ENCODE results near the gene ARHGAP22.

ARHGAP22 gene

DNA sequence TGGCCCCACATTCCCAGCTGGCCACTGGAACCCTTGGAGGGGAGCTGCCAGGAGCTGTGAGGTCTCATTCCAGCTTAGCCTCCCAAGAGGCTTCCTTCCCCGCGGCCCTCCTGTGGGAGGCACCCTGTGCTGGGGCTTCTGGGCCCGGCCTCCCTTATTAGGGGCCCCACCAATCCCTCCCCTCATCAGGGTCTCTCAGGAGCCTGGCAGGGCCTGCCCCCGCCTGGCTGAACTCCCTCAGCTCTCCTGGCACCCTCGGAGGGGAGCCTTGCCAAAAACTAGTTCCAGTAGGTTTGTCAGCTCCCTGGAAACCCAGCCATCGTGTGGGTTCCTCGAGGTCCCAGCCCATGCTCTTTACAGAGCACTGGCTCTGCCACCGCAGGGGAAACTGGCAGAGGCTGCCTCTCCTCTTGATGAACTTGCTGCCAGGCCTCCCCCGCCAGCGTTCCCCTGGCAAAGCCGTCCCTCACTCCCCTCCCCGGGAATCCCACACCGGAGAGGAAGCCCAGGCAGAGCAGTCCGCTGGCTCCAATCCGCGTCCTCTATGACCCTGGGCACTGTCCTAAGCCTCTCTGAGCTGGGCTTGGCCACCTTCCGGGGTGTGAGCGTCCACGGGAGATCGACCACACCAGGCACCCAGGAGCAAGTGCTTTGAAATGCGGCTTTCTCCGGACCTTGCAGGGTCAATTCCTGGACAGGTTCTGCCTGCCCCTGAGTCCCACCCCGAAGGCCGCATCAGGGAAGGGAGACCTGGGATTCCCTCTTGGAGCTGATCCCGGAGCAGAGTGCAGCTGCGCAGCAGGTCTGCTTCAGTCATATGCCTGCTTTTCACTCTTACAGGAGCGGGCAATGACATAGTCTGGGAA lies 139.8 kb downstream of the ARHGAP22 start:
- no peak for DNase-seq (ENCODE audit: low read depth, low spot score)

DNA sequence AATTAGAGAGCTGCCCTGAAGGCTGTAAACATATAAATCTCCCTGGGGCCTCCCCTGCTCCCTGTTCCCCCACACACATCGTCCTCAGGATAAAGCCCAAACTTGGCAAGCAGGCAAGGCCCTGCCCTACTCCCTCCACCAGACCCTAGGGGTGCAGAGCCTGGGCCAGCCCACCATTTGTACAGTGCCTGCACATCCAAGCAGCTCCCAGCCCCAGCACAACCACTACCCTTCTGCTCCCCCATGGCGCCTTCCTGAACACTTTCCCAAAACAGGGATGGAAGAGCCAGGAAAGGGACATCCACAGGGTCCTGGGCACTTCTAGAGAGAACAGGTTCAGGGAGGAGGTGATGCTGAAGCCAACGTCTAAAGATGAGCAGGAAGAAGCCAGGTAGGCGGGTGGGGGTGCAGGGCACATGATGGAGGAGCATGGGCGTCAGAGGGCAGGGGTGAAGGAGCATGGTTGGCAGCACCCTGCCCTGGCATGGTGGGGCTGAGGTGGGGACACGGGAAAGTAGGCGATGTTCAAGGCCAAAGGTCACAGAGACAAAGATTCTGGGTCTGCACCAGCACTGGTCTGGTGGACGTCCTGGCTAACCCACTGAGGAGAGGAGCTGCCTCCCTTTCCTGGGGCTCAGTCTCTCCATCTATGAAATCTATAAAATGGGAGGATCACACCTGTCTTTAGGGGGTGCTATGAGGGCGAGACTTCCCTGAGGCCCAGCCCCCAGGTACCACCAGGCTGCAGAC lies 140.6 kb downstream of the ARHGAP22 start:
- no peak for DNase-seq (ENCODE audit: low read depth, low spot score)

DNA sequence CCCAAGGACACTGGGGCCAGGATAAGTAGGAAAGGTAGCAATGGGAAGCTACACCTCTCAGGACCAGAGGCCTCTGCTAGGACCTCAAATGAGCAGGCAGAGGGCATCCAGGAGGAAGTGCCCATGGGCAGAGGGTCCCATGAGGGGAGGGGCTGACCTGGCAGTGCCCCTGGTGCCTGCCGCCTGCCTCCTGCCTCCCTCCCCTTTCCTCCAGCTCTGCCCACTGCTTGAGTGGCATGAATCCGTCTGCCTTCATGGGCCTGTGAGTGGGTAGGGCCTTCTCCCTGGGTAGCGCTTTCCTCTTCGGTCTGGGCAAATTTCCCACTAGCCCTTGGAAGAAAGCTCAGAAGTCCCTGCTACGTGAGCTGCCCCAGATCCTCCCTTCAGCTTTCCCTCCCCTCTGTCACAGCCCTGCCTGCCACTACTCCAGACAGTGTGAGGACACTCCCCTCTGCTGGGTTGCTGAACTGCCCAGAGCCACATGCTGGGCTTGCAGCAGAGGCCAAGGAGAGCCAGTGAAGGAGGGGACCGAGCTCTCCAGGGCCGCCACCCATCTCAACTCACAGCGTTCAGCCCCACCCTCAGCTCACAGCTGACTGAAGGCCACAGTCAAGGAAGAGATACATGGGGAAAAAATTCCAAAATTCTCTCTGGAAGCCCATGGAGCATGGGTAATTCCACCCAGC lies 141.4 kb downstream of the ARHGAP22 start:
- no peak for DNase-seq (ENCODE audit: low read depth, low spot score)

DNA sequence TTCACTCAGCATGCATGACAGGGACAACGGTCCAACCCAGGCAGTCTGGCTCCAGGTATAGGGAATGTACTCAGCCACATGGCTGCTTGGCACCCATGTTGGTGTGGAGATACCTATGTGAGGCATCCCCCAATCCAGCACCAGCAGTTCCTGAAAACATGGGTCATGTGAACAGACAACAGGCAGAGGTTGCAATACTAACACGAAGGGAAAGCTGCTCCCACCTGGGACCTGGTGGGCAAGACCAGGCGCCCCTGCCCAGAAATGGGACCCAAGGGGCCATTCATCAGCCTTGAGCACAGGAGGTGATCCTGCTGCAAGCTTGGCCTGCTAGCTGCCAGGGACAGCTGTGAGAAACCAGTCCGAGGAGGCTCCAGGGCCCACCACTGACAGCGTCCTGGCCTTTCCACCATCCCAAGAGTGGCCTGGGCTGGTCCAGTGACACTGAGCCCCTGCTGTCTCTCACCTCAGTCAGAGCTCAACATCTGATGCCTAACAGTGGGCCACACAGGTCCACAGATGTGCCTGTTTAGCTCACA lies 142.3 kb downstream of the ARHGAP22 start:
- no peak for DNase-seq (ENCODE audit: low read depth, low spot score)

DNA sequence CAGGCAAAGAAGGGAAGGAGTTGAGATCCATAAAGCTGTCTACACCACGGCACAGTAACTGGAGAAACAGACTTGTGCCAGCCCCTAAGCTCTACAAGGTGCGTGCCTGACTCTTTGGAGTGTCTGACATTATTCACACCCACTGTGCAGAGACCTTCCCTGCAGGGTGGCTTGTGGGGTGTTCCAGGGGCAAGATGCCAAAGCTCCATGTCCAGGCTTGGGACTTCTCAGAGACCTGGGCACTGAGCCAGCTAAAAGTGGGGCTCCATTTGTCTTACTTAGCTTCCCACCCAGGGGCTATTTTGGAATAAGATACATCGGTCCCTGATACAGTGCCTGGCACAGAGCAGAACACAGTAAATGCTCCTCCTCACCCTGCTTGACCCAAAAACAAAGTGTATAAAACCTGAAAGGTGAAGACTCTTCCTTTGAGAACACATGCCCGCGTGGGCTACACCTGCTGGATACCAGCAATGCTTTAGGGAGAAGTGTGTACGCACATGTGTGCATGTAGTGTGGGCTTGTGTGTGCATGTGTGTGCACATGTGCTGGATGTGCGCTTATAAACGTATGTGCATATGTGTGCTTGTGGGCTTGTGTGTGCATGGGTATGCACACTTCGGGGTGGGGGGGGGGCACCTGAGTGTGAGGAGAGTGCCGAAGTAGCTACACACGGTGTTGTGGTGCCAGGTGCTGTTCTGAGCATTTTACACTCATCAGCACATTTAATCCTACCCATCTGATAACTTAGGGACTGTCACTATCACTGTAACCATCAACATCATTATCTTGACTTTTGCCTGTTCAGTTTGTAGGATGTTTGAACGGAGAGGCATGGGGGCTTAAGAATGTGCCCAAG lies 143.0 kb downstream of the ARHGAP22 start:
- DNase-seq (ENCODE audit: low read depth, low spot score) = no peak

DNA sequence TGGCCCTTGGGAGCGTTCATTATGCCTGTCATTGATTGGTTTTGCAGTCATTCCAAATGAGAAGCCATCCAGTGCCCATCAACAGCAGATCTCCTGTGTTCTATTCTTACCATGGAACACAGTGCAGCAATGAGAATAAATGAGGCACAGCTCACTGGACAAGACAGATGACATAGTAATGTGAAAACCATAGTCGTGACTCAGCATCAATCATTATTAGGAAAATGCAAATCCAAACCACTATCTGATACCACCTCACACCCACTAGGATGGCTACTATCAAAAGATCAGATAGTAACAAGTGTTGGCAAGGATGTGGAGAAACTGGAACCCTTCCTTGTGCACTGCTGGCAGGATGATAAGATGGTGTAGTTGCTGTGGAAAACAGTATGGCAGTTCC lies 144.7 kb downstream of the ARHGAP22 start:
- DNase-seq (ENCODE audit: low read depth, low spot score) = no peak

DNA sequence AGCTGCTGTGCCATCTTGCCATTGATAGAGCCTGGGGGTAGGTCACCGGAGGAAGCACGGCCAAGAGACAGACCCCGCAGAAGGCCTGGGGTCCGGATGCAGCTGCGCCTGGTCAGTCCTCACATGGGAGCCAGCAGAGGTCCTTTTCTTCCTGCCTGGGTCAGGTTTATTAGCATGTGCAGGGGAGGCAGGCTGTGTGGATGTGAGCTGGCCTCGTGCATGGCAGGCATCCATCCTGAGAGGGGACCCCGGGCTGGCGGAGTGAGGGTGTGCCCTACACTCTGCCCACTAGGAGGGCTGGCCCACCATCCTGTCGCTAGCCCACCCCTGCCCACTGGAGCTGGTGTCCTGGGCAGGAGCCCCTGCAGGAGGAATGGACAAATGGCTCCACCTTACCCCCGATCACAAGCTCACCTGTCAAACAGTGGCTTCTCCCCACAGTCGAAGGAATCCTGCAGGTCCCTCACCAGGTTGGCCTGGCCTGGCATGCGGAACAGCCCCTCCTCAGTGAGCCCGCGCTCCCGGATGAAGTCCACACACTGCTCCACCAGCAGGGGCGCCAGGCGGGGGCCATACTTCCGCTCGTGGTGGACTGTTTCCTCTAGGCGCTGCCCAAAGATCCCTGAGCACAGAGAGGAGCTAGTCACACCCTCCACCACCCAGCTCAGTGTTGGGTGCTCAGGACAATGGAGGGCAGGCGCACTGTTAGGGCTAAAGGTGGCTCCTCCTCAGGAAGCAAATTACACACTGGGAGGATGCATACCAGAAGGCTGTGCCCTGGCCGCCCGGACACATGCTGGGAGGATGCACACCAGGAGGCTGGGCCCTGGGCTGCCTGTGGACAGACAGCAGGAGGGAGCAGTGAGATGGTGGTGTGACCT lies 145.4 kb downstream of the ARHGAP22 start:
- no peak for DNase-seq (ENCODE audit: low read depth, low spot score)

DNA sequence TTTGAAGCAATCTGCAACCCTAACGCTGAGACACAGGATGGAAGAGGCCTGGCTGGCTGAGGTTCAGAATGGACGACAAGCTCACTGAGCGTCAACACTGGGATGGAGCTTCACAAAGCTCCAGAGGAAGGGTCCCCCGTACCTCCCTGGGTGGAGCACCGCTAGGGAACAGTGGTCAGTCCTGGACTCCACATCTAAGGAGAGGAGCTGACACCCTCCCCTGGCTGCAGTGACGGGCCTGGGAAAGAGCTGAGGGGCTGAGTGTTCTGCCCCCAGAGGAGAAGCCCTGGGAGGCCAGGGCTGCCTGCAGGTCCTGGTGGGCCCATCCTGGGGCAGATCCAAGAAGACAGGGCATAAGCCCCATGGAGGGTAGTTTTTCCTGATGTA lies 146.2 kb downstream of the ARHGAP22 start:
- DNase-seq (ENCODE audit: low read depth, low spot score) = no peak

DNA sequence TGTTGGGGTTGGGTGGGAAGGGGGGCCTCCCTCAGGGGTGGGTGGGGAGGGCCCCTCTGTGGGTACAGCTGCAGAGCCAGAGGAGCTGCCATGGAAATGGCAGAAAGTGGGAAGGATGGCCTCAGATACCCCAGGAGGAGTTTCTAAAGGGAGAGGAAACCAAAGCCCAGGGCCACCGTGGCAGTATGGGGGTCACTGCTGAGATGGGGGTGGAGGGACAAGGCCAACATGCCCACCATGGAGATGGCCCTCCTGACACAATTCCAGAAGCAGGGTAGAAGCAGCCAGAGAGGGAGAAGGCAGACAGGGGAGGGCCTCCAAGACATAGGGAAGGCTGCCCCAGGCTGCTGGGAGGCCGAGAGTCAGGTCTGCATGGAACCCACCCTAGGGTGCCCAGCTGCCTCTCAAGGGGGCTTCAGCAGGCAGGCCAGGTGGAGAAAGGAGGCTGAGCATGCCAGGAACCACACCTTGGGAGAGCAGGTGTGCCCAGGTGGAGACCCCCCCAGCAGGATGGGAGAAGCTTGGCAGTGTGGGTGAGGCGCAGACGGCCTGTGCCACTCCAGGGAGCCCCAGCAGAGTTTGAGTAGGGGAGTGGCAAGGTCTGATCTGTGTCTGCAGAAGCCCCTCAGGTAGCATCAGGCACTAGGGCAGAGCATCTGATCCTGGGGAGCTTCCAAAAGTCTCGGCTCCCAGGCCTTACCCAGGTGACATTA lies 146.8 kb downstream of the ARHGAP22 start:
- DNase-seq (ENCODE audit: low read depth, low spot score) = no peak

DNA sequence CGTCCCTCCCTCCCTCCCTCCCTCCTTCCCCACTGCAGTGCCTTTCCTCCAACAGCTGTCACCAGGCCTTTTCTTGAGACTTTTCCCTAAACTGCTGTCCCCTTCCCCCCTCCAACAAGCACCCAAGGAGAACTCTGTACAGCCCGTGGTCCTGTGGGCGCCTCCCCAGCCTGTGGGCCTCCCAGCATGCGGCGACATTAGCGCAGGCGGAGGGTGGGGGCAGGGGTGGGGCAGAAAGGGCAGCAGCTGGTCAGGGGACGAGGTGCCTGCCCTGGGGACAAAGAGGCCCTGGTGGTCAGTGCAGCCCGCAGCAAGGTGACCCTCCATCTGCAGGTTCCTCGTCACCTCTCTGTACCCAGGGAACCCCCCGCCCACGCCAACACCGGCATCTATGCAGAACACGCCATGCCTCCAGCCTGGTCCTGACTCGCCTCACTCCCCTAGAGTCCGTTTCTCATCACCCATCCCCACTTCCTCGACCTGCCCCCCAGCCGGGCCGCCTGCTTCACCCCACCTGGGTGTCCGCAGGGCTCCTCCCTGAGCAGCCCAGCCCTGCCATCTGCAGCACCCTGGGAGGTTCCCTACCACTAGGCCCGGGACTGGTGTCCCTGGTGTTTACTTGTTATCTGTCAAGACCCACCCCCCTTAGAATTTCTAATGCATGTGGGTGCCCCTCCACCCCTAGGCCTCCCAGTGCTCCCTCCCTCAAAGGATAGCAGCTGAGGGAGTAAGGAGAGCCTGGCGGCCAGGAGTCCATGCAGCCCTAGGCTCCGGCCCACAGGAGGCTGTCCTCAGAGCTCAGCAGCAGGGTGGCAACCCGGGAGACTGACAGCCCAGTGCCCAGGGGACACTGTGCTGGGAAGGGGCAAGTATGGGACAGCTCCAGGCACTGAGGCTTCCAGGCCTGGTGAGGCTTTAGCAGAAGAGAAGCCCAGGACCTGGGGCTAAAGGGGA lies 147.8 kb downstream of the ARHGAP22 start:
- no peak for DNase-seq (ENCODE audit: low read depth, low spot score)

DNA sequence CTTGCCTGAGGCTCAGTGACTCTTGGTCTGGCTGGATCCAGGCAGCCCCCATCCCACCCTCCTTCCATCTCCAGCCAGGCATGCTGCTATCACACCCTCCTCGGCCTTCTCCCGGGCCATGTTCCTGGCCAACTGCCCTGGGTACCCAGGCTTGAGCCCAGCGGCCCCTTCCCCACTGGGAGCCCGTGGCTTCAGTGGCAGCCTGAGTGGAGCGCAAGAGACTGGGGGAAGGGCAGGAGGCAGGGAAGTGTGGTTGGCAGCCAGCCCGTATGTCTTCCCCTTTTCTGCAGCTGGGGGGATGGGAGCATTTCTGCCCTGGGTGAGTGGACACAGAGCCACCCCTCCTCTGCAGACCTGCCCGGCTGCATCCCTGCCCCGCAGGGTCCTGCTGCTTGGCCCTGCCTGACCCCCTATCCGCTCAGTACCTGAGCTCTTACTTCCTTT lies 148.5 kb downstream of the ARHGAP22 start:
- DNase-seq (ENCODE audit: low read depth, low spot score) = no peak

DNA sequence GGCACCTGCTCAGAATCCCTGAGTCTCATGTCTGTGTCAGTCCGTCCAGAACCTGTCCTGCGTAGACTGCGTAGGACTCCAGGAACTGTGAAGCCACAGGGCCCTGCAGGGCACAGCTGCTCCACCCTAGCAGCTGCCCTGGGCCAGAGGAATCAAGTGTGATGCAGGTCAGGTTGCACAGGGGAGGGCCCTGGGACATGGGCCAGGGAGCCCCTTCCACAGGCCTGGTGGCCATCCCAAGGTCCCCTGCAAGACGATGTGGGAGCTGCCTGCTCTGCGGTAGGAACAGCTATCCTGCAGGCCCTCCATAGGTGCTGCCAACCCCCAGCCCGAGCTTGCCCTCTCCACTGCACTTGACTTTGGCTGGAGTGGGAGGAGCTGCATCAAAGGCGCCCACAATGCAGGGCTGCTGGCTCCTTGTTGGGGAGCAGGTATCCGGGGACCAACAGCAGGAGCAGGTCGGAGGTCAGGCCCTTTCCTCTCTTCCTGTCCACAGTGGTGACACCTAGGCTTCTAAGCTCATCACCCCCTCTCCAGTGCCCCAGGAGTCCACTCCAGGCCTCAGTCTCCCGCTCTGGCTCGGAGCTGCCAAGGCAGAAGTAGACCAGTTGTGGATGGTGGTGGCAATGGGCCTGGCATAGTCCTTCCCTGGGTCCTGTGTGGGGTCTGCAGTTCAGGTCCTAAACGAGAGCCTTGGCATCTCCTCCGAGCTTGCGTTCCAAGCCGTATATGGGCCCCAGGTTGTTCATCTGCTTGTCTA lies 149.3 kb downstream of the ARHGAP22 start:
- DNase-seq (ENCODE audit: low read depth, low spot score) = no peak

DNA sequence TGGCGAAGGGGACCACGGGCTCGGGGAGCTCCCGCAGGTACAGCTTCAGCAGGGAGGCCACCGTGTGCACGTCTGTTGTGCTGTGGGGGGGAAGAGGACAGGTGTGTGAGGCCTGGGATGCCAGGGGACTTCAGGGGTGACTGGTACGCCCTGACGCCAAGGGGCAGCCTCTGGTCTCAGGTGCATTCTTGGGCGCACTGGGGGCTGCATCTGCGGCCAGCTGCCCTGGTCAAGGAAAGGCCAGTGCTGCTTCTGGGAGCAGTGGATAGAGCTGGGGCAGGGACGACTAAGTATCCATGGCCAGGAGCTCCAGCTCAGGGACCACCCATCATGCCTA lies 149.8 kb downstream of the ARHGAP22 start:
- no peak for DNase-seq (ENCODE audit: low read depth, low spot score)

DNA sequence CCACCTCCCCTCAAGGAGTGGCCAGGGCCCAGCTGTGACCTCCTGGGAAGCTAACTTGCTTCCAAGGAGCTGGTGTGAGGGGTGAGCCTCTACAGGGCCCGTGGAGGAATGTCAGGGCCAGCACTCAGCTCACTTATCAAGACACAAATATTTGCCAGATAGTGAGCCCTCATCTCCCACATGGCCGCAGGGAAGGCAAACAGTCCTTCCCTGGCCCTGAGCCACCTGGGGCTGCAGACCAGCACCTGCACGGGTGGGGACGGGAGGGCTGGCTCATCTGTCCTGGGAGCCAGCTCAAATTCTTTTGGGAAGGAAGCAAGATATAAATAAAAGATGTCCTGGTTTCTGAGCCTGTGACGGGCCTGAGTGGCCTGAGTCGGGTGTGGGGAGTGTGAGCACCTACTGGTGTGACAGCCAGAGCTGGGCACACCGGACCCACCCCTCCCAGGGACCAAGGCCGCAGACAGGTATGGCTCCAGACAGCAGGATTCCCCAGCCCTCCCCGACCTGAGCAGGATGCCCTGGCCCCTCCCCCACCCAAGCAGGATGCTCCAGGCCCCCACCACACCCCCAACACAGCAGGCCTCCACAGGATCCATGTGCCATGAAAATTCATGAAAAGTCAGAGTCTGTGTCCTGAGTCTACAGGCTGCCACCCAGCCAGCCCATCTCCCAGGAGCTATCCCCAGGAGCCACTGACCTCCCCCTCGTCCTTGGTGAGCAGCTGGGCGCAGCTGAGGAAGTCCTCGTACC lies 150.4 kb downstream of the ARHGAP22 start:
- no peak for DNase-seq (ENCODE audit: low read depth, low spot score)

DNA sequence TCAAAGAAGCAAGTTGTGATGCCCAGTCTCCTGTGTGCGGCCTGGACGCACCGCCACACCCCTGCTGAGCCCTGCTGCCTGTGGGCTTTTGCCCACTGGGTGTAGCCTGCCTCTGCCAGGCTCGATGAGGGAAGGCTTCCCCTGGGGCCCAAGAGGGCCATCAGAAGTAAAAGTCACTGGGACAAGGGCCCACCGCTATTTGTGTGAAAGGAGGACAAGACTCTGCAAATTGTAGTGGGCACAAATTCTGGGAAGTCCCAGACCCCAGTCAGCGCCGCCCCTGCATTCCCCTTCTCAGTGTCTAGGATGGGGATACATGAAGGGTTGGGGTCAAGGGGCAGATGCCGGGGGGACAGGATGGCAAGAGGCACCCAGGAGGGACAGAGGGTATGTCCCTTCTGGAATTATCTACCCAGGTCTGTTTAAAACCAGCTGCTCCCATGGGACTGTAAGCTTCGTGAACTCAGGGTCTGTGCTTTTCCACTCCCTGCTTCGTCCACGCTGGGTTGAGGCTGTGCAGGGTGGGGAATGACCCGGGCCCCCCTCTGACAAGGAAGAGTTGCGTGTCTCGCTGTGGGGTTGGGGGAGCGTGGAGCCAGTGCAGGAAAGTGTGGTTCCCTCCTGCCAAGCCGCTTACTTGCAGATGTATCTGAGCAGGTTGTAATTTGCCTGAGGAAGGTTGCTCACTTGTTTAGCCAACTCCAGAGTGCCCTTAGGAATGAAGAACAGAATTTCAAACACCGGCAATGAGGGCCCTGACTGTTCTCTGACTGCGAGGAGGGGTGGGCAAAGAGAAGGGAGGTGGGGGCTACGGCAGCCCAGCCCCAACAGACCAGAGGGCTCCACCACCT lies 151.2 kb downstream of the ARHGAP22 start:
- DNase-seq (ENCODE audit: low read depth, low spot score) = no peak

DNA sequence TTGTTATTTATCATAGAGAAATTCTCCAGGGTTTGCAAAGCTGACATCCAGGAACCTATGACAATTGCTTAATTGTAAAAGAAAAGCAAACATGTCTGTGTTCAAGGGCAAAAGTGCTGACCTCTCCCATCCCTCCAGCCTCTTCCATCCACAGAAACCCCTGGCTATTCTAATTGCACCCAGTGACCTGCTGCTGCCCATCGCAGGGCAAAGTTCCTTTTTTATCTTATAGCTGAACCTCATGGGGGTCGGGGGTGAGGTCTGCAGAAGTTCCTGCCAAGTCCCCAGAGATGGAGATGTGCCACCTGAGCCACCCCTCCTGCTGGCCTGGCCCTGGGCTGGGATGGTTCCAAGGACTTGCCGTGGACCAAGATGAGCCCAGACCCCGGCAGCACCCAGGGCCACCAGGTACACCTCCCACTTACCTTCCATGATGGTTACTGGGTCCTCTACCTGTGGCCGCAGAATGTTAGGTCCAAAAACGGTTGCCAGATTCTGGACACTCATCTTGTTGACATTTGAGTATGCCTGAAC lies 151.9 kb downstream of the ARHGAP22 start:
- DNase-seq (ENCODE audit: low read depth, low spot score) = no peak

Measured in iPS DF 19.7 (cell line).